SU-DHL-6 (cell line): ENCODE measurements around the gene L1TD1.

Experiments used
- EZH2phosphoT487 ChIP-seq: fragments of 200-600 bp; sonication (generic), shearing (Covaris generic); conservative IDR thresholded peaks from 2 replicates; pipeline ENCODE4 v1.6.1; 2018; ENCODE audit warnings: mild to moderate bottlenecking, antibody characterized with exemption, low read length, moderate library complexity, mixed read lengths
- TF ChIP-seq, protein P1 (sequence below): fragments of 200-600 bp; sonication (generic); IDR thresholded peaks from one replicate; pipeline ENCODE4 v1.5.1; 2017; ENCODE audit warnings: antibody characterized with exemption, mild to moderate bottlenecking, low read length, moderate library complexity; ENCODE audit not compliant: insufficient read depth, poor library complexity, severe bottlenecking

DNA sequence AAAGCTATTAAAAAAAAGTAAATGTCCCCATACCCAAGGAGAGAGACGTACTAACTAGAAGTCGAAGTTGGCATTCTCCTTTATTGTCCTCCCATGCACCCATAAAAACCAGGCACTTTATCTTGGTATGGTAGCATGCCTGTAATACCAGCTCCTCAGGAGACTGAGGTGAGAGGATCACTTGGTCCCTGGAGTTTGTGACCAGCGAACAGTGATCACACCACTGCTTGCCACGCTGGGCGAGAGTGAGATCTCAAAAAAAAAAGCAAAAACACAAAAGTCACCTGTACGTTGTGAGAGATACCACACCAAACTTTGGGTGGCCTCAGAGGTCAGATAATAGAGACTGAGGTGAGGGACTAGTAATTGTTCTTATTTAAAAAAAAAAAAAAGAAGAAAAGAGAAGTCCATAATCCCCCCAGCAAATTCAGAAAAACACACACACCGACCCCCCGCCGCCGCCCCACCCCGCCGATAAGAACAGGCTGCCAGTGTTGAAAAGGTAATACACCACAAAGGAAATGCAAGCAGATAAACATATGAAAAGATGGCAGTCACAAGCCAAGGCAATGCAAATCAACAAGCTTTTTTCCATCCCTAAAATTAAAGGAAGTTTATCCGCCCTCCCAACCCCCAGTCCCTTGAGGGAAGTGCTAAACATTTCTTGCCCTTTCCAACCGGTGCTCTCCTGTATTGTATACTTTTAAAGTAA lies 3.6 kb downstream of the L1TD1 start:
- TF ChIP-seq, protein P1, sequence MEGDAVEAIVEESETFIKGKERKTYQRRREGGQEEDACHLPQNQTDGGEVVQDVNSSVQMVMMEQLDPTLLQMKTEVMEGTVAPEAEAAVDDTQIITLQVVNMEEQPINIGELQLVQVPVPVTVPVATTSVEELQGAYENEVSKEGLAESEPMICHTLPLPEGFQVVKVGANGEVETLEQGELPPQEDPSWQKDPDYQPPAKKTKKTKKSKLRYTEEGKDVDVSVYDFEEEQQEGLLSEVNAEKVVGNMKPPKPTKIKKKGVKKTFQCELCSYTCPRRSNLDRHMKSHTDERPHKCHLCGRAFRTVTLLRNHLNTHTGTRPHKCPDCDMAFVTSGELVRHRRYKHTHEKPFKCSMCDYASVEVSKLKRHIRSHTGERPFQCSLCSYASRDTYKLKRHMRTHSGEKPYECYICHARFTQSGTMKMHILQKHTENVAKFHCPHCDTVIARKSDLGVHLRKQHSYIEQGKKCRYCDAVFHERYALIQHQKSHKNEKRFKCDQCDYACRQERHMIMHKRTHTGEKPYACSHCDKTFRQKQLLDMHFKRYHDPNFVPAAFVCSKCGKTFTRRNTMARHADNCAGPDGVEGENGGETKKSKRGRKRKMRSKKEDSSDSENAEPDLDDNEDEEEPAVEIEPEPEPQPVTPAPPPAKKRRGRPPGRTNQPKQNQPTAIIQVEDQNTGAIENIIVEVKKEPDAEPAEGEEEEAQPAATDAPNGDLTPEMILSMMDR = no peak
- TF ChIP-seq EZH2phosphoT487 = no peak
